CD4-positive, alpha-beta T cell treated with Interleukin-12 subunit alpha and Interleukin-12 subunit beta, for 1 hour (primary cell): ENCODE results near the gene SFMBT1.

Experiments
- DNase-seq: peaks from one replicate; pipeline ENCODE4 v3.0.0-alpha.2; 2020

SFMBT1 gene

DNA sequence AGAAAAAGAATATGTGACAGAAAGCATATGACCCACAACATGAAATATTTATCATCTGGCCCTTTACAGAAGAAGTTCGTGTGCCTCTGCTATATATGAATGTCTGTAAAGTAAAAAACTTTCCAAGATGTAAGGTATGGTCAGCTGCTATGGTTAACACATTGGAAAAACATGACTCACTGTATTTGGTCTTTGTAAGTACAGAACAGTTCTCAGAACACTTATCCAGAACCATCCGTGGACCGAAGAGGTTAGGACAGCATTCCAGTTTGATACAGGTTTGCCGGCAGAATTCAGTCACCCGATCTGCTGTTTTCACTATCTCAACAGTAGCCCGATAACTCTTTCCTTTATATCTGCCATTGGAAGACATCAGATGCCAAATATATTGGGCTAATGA is 135.1 kb downstream of the SFMBT1 start:
- DNase-seq, result no peak

DNA sequence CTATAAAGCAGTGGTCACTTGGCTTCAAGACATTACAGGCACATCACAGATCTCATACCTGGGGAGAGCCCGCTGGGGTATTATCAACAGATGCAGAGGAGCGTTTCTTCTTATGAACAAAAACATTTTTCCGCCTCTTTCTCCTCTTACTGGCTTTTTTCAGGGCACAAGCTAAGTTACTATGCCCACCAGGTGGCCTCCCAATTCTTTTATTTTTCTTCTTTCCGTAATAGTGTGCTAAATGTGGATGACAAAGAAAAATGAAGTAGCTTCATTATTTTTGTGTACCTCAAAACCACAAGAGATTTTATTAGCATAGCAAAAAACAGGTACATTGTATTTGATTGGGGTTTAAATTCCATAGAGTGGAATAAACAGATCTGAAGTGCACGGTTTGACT is 138.4 kb downstream of the SFMBT1 start:
- no peak for DNase-seq

- no peak for DNase-seq
Observed at GRCh38 chr3:52904552-52904951, 141.3 kb downstream of the SFMBT1 start.

GRCh38 chr3:52904000-52904399 is 141.9 kb downstream of the SFMBT1 start:
- DNase-seq, result no peak

DNA sequence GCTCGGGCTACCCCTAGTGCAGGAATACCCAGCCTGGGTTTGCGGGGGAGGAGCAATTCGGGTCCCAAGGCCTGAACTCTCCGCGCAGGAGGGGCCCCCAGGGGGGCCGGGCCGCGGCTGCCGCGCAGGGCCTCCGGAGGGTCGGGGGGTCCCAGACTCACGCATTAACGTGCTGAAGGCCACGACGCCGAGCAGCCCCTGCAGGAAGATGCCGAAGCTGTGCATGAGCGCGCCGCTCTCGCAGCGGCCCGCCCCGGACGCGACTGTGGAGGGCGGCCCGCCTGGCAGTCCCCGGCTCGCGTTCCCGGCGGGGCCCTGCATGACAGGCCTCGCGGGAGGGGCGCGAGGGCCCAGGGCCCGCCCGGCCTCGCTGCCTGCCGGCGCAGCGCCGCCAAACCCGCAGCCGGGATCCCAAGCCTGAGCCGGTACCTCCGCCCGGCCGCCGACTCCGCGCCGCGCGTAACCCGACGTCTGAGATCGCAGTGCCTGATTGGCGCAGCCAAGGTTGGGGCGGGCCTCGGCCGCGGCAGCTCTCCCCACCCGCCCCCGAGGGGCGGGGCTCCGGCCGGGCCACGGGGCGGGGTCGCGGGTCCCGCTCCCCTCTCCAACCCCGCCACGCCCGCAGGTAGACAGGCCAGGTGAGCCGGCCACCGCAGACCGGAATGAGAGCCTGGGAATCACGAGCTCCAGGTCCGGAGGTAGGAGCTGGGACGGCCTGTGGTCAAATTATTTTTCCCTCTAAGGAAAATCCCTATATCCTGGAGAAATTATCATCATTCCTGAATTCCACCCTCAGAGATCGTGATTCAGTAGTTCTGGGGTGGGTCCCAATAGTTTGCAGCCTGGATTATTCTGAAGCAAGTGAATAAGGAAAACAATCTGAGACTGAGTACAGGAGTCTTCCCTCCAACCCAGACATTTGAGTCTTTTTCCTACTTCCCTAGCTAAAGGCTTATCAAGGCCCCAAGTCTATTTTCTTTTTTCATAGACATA is 148.4 kb downstream of the SFMBT1 start, which contains the start of gene STIMATE:
Gene STIMATE, minus strand, starts transcription at position 419 of the 993 bp plus-strand sequence. Its CDS starts 98 bp downstream, at position 321.
- peak; percentile 91 for DNase-seq

DNA sequence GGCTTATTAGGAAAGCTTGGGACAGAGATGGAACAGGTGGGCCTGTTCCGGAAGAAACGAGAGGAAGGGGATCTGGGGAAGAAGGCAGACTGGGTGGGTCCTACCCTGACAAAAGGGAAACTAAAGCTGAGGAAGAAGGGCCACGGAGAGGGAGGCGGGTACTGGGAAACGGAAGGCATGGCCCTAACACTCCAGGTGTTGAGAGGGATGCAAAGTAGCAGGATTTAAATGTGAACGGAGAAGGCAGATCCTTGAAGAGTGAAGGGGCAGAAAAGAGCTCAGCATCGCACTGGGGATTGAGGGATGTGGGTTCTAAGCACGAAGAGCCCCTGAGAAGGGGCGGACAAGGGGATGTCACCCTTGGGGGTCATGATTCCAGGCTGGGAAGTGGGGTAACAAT is 149.3 kb downstream of the SFMBT1 start:
- DNase-seq, result no peak

GRCh38 chr3:52896151-52896550 is 149.7 kb downstream of the SFMBT1 start:
- DNase-seq, result no peak

GRCh38 chr3:52895418-52895817 is 150.5 kb downstream of the SFMBT1 start:
- DNase-seq, result no peak

DNA sequence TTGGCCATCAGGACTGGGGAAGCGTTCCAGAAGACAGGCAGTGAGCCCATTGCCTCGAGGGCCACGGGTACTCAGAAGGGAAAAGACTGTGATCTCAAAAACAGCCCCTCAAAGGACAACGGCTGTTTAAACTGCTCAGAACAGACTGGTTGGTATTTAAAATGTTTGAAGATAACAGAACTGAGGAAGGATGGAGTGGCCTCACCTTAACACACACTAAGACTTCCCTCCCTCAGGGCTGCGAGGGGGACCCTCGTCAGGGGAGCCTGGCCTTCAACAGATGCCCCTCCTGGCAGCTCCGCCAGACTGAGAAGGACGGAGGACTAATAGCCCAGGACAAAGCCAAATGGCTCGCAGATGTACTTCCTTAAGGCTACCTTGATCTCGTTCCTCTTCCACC is 151.1 kb downstream of the SFMBT1 start:
- DNase-seq, result no peak

DNA sequence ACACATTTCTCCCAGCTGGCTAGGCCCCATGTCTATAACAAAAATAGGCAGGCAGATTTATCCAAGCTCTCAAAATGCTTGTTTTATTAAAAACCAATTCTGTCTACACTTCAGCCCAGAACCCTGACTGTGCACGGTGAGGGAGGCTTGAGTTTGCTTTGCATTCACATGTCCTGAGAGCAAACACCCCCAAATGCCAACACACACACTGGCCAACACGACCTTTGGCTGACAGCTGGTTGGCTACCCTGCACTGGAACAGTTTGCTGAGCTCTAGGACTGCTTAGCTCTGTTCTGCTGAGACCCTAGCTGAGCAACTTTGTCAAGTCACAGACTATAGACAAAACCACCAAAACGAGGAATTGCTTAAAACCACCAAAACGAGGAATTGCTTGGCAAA is 152.2 kb downstream of the SFMBT1 start:
- DNase-seq, result no peak

GRCh38 chr3:52892625-52893311 is 153.1 kb downstream of the SFMBT1 start:
- peak; percentile 57 for DNase-seq

GRCh38 chr3:52892290-52892624 is 153.6 kb downstream of the SFMBT1 start:
- no peak for DNase-seq

DNA sequence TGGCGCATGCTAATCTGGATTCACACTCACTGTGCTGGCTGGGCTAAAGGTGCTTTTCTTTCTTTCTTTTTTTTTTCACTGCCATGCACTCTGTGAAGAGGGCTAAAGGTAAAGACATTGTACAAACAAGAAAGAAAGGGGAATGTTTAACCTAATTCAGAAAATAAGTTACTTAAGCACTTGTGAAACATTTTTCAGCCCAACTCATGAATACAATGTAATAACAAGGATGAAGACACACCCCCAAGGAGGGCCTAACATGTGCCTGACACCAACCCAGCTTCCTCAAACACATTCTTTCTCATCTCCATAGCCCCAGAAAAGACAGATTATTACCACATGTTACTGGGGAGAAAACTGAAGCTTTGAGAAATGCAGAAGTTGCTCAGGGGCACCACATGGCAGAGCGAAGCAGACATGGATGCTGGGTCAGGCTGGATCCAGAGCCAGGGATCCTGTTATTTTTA is 154.2 kb downstream of the SFMBT1 start:
- peak; percentile 26 for DNase-seq

GRCh38 chr3:52891164-52891563 is 154.7 kb downstream of the SFMBT1 start:
- no peak for DNase-seq

DNA sequence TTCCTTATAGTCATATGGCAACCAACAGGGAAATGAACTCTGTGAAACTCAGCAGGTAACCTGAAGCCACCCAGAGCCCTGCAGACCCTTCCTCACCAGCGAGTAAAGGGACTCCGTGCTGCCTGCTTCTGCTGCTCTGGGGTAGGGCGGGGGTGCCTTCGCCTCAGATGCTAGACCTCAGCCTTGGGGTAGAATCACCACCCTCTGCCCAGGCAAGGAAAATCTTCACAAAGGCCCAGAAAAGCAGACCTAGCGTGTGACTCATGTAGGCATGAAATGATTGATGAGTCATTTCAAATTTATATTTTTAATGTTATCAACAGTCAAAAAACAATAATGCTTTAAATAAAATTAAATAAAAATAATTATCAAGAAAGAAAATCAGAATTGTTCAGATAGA is 155.1 kb downstream of the SFMBT1 start:
- DNase-seq, result no peak

DNA sequence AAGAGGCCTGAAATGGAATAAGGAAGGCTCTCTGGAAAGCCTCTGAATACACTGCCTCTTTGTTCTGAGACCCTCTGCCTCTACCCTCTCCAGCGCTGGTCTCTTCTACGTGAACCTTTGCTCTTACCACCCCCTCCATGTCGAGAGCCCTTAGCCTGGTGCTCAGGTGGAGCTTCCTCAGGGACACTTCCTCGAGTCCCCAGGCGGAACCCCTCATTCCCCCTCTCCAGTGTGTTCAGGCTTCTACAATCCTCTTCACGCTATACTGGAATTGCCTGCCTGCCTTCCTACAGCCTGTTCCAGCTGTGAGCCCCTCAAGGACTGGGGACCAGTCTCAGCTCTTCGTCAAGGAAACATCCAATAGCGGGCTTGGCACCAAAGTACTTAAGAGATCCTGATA is 156.0 kb downstream of the SFMBT1 start:
- DNase-seq, result no peak

GRCh38 chr3:52887166-52887565 is 158.7 kb downstream of the SFMBT1 start:
- no peak for DNase-seq

- no peak for DNase-seq
Observed at GRCh38 chr3:52886049-52886730, 159.7 kb downstream of the SFMBT1 start.

DNA sequence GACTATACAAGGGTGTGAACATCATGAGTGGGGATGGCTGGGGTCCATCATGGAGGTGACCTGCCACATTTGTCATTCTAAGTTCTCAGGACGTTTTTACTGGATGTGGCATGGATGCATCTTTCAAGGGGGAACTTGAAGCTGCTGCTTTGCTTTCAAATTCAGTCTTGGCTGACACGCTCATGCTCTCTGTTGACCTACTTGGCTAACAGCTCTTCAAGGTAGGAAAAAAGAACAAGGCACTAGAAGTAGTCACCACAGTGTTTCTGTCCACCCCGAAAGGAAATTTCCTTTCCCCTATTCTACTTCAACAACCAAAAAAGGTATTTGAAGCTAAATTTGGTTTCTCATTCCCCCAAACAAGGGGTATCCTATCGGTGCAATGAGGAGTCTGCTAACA is 163.5 kb downstream of the SFMBT1 start:
- DNase-seq, result no peak

- DNase-seq, result no peak
Observed at GRCh38 chr3:52881871-52882270, 164.0 kb downstream of the SFMBT1 start.

GRCh38 chr3:52880474-52880873 is 165.4 kb downstream of the SFMBT1 start:
- DNase-seq, result no peak

GRCh38 chr3:52880047-52880446 is 165.8 kb downstream of the SFMBT1 start:
- no peak for DNase-seq

DNA sequence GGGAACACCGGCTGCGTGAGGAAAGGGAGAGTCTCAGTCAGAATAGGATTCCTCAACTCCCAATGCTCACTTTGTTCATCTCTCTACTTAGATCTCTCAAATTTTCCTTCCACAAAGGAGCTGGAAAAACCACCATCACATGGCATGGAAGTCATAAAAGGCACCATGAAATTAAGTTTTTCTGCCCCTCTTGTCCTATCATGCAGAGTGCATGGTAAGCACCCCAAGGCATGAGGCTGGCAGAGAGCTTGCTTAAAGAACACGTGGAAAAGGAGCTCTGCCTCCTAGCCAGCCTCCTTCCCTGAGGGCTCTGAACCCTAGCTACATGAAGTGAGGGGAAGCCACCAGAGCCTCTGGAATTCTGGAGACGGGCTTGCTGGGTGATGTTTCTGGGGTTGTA is 166.3 kb downstream of the SFMBT1 start:
- DNase-seq, result no peak
